Astrocyte (in vitro differentiated cells and primary cell): ENCODE data around the gene HOXC6. TPM values are rescaled to one million over a fixed set of nuclear protein-coding genes. Genes with fewer than 3 reads are reported as not detected.

Experiments
- DNase-seq: peaks from one replicate; pipeline ENCODE4 v3.0.0-alpha.2; 2010; ENCODE audit warnings: low read depth
- FAIRE-seq: peaks from 2 replicates; lab custom pipeline; 2011; peaks lifted over from hg19 to GRCh38; lab: Jason Lieb, UNC
- H2AFZ ChIP-seq: 2 replicates; pipeline ENCODE4 v1.6.0; 2012; ENCODE audit warnings: low read depth, low read length, inconsistent platforms
- H3K27ac ChIP-seq: 2 replicates; pipeline ENCODE4 v1.5.1; 2011; ENCODE audit warnings: low read depth, low read length, inconsistent platforms
- H3K27me3 ChIP-seq: 2 replicates; pipeline ENCODE4 v1.6.0; 2011; ENCODE audit warnings: low read length, inconsistent platforms; ENCODE audit not compliant: insufficient read depth
- H3K36me3 ChIP-seq: 2 replicates; pipeline ENCODE4 v1.5.1; 2011; ENCODE audit warnings: low read length, inconsistent platforms; ENCODE audit not compliant: insufficient read depth
- H3K4me1 ChIP-seq: 2 replicates; pipeline ENCODE4 v1.5.1; 2011; ENCODE audit warnings: low read length, inconsistent platforms; ENCODE audit not compliant: insufficient read depth
- H3K4me2 ChIP-seq: 2 replicates; pipeline ENCODE4 v1.6.0; 2012; ENCODE audit warnings: low read length, inconsistent platforms
- H3K4me3 ChIP-seq: 2 replicates; pipeline ENCODE4 v1.5.1; 2011; ENCODE audit warnings: low read depth, mild to moderate bottlenecking, low read length, inconsistent platforms; ENCODE audit not compliant: insufficient read depth
- H3K79me2 ChIP-seq: 2 replicates; pipeline ENCODE4 v1.6.0; 2012; ENCODE audit warnings: mild to moderate bottlenecking, low read length, inconsistent platforms; ENCODE audit not compliant: insufficient read depth
- H3K9ac ChIP-seq: 2 replicates; pipeline ENCODE4 v1.6.0; 2012; ENCODE audit warnings: mild to moderate bottlenecking, low read length, inconsistent platforms
- H3K9me3 ChIP-seq: 2 replicates; pipeline ENCODE4 v1.5.1; 2012; ENCODE audit warnings: low read depth, mild to moderate bottlenecking, low read length, inconsistent platforms; ENCODE audit not compliant: insufficient read depth
- H4K20me1 ChIP-seq: 2 replicates; pipeline ENCODE4 v1.6.0; 2012; ENCODE audit warnings: low read length, inconsistent platforms; ENCODE audit not compliant: insufficient read depth
- H3K27ac Mint-ChIP-seq: one replicate; pipeline ENCODE4 v1.8.0; 2021; ENCODE audit warnings: mild to moderate bottlenecking, mixed read lengths; ENCODE audit not compliant: unreplicated experiment
- H3K27me3 Mint-ChIP-seq: one replicate; pipeline ENCODE4 v1.8.0; 2021; ENCODE audit warnings: low read depth, mixed read lengths; ENCODE audit not compliant: unreplicated experiment
- H3K36me3 Mint-ChIP-seq: one replicate; pipeline ENCODE4 v1.8.0; 2021; ENCODE audit warnings: low read depth, mixed read lengths; ENCODE audit not compliant: unreplicated experiment
- H3K4me1 Mint-ChIP-seq: one replicate; pipeline ENCODE4 v1.8.0; 2021; ENCODE audit warnings: low read depth, mixed read lengths; ENCODE audit not compliant: unreplicated experiment
- H3K4me3 Mint-ChIP-seq: one replicate; pipeline ENCODE4 v1.8.0; 2021; ENCODE audit warnings: mild to moderate bottlenecking, moderate library complexity, mixed read lengths; ENCODE audit not compliant: unreplicated experiment
- H3K9me3 Mint-ChIP-seq: one replicate; pipeline ENCODE4 v1.8.0; 2021; ENCODE audit warnings: mild to moderate bottlenecking, mixed read lengths; ENCODE audit not compliant: unreplicated experiment
- EZH2 ChIP-seq: IDR thresholded peaks from 2 replicates; pipeline ENCODE4 v1.6.1; 2012; ENCODE audit warnings: mild to moderate bottlenecking, low read length, inconsistent platforms; ENCODE audit not compliant: insufficient read depth
- total RNA-seq: library from RNA; stranded (reverse); gene quantifications from 2 replicates; pipeline ENCODE4 v1.2.1, GENCODE V29; 2021
- TF ChIP-seq, protein P1 (sequence below): IDR thresholded peaks from 2 replicates; pipeline ENCODE4 v1.5.1; 2011; ENCODE audit warnings: low read depth, mild to moderate bottlenecking, inconsistent platforms, low read length, moderate library complexity; ENCODE audit not compliant: insufficient read depth

HOXC6 gene
- total RNA-seq, 1 donor from 2014 or later = not detected

DNA sequence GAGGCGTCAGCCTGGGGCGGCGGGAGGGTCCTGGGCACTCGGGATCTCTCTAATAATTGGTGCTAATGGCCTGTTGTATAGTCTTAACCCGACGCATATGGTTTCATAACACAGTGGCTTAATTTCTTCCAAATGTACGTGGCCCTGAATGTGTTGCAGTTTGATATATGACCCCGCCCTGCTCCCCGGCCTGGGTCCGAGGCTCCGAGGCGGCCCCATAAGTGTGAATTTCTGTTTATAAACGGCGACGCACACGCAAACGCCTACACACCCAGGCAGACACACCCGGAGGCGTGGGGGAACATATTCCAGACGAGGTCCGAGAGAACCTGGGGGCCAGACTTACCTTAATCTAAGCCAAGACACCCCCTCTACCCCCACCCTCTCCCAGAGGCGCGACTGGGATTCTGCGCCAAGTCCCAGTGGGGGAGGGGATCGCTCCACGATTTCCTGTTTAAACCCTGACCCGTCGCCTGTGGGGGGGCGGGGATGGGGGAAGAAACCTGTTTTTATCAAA lies 9.7 kb upstream of the HOXC6 start:
- no peak for FAIRE-seq
- Mint-ChIP-seq H3K9me3 (peaks cover 12% of the 10 kb centered on the region), H3K4me3 (no peak overlapping the region), H3K27ac (no peak overlapping the region), H3K27me3 (peaks cover 85% of the 10 kb centered on the region), H3K4me1 (no peaks in the 10 kb centered on the region), H3K36me3 (peaks cover 2% of the 10 kb centered on the region)
- no peaks in the 10 kb centered on the region for H4K20me1 ChIP-seq
- no peak overlapping the region for H3K9ac ChIP-seq
- H3K27ac ChIP-seq = no peak overlapping the region
- no peak overlapping the region for H2AFZ ChIP-seq
- H3K27me3 ChIP-seq = peaks cover 84% of the 10 kb centered on the region
- H3K4me2 ChIP-seq = peak overlapping the region; percentile 72
- H3K9me3 ChIP-seq = no peaks in the 10 kb centered on the region
- no peaks in the 10 kb centered on the region for H3K4me1 ChIP-seq
- H3K4me3 ChIP-seq = no peak overlapping the region
- H3K79me2 ChIP-seq = no peaks in the 10 kb centered on the region
- DNase-seq = no peak
- no peaks in the 10 kb centered on the region for H3K36me3 ChIP-seq
- no peak for TF ChIP-seq EZH2
- TF ChIP-seq, protein P1, sequence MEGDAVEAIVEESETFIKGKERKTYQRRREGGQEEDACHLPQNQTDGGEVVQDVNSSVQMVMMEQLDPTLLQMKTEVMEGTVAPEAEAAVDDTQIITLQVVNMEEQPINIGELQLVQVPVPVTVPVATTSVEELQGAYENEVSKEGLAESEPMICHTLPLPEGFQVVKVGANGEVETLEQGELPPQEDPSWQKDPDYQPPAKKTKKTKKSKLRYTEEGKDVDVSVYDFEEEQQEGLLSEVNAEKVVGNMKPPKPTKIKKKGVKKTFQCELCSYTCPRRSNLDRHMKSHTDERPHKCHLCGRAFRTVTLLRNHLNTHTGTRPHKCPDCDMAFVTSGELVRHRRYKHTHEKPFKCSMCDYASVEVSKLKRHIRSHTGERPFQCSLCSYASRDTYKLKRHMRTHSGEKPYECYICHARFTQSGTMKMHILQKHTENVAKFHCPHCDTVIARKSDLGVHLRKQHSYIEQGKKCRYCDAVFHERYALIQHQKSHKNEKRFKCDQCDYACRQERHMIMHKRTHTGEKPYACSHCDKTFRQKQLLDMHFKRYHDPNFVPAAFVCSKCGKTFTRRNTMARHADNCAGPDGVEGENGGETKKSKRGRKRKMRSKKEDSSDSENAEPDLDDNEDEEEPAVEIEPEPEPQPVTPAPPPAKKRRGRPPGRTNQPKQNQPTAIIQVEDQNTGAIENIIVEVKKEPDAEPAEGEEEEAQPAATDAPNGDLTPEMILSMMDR = no peak

DNA sequence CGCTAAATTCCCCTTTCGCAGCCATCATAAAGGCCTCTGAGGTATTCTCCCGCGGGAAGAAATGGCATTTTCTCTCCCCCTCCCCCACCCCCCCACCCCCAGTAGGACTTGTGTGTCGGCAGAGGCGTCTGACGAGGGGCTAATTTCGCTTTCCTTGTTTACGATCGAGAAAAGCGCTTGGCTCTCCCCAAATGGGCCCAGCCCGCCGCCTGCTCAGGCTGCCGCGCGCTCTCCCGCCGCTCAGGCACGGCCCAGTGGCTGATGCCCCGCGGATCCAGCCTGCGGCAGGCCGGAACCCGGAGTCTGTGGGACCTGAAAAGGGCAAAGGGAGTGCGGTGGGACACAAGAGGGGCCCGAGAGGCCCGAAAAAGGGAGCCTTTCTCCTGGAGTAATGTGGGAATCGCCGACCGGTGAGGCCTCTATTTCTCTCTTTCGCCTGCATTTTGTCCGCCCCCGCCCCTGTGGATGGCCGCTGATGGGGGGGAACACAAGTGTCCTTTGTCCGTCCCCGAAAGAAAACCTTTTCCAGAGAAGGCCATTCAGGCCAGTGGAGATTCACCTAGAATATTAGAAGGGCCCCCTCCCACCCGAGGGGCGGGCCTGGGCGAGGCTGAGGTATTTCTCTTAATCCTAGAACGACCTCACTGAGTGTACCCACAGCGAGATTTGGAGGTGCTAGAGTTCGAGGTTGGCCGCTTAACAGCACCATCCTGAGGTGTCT lies 9.0 kb upstream of the HOXC6 start:
- Histone ChIP-seq H3K4me2 (no peak overlapping the region), H3K79me2 (no peaks in the 10 kb centered on the region), H3K4me3 (no peak overlapping the region)

More for the DNA sequence above, 9.0 kb upstream of the HOXC6 start:
- Histone ChIP-seq H4K20me1 (no peaks in the 10 kb centered on the region), H3K27me3 (peaks cover 84% of the 10 kb centered on the region), H3K27ac (no peak overlapping the region), H2AFZ (no peak overlapping the region), H3K36me3 (no peaks in the 10 kb centered on the region), H3K9ac (no peak overlapping the region), H3K4me1 (no peaks in the 10 kb centered on the region), H3K9me3 (no peaks in the 10 kb centered on the region)
- no peak overlapping the region for H3K27ac Mint-ChIP-seq
- peaks cover 85% of the 10 kb centered on the region for H3K27me3 Mint-ChIP-seq
- H3K4me3 Mint-ChIP-seq = no peak overlapping the region
- peak; percentile 61 for TF ChIP-seq EZH2
- TF ChIP-seq, protein P1 = no peak
- peaks cover 12% of the 10 kb centered on the region for H3K9me3 Mint-ChIP-seq
- peaks cover 2% of the 10 kb centered on the region for H3K36me3 Mint-ChIP-seq
- no peaks in the 10 kb centered on the region for H3K4me1 Mint-ChIP-seq
- DNase-seq (no peak), FAIRE-seq (no peak)
